H9 (cell line): ENCODE data around the gene FMN1. TPM values are rescaled to one million over a fixed set of nuclear protein-coding genes. Genes with fewer than 3 reads are reported as not detected.

ENCODE experiments used
- DNase-seq: peaks from one replicate; pipeline ENCODE4 v3.0.0-alpha.2; 2017
- H2AFZ ChIP-seq: one replicate; pipeline ENCODE4 v1.6.1; 2013; ENCODE audit warnings: mild to moderate bottlenecking, low read length, control low read depth, moderate library complexity
- H2AK5ac ChIP-seq: 2 replicates; pipeline ENCODE4 v1.6.1; 2013; ENCODE audit warnings: low read length, control low read depth, mixed read lengths; ENCODE audit not compliant: insufficient read length
- H2BK120ac ChIP-seq: one replicate; pipeline ENCODE4 v1.6.1; 2013; ENCODE audit warnings: low read depth, mild to moderate bottlenecking, low read length, control low read depth, inconsistent platforms; ENCODE audit not compliant: poor library complexity, severe bottlenecking
- H2BK12ac ChIP-seq: 2 replicates; pipeline ENCODE4 v1.6.1; 2013; ENCODE audit warnings: low read length, control low read depth, mixed read lengths, low read depth; ENCODE audit not compliant: insufficient read length
- H2BK15ac ChIP-seq: 2 replicates; pipeline ENCODE4 v1.6.1; 2013; ENCODE audit warnings: low read depth, low read length, control low read depth
- H2BK20ac ChIP-seq: one replicate; pipeline ENCODE4 v1.6.1; 2013; ENCODE audit warnings: low read depth, mild to moderate bottlenecking, low read length, control low read depth, inconsistent platforms; ENCODE audit not compliant: poor library complexity, severe bottlenecking
- H2BK5ac ChIP-seq: 2 replicates; pipeline ENCODE4 v1.6.1; 2013; ENCODE audit warnings: low read length, control low read depth, mixed read lengths; ENCODE audit not compliant: insufficient read length
- H3K14ac ChIP-seq: 2 replicates; pipeline ENCODE4 v1.6.1; 2013; ENCODE audit warnings: low read length, control low read depth; ENCODE audit not compliant: insufficient read depth
- H3K18ac ChIP-seq: 2 replicates; pipeline ENCODE4 v1.6.1; 2013; ENCODE audit warnings: low read depth, mild to moderate bottlenecking, mixed read lengths, low read length, control low read depth; ENCODE audit not compliant: insufficient read length
- H3K23ac ChIP-seq: 2 replicates; pipeline ENCODE4 v1.6.1; 2013; ENCODE audit warnings: low read length, control low read depth, mixed read lengths, low read depth; ENCODE audit not compliant: insufficient read length
- H3K23me2 ChIP-seq: 2 replicates; pipeline ENCODE4 v1.6.1; 2013; ENCODE audit warnings: low read depth, mild to moderate bottlenecking, mixed read lengths, low read length, control low read depth; ENCODE audit not compliant: insufficient read length, poor library complexity, severe bottlenecking
- H3K27ac ChIP-seq: 2 replicates; pipeline ENCODE4 v1.5.1; 2013; ENCODE audit warnings: low read length, control low read depth, mixed read lengths, low read depth; ENCODE audit not compliant: insufficient read length
- H3K27me3 ChIP-seq: 2 replicates; pipeline ENCODE4 v1.6.1; 2013; ENCODE audit warnings: low read length, control low read depth, inconsistent platforms; ENCODE audit not compliant: insufficient read depth
- H3K4ac ChIP-seq: 2 replicates; pipeline ENCODE4 v1.6.1; 2013; ENCODE audit warnings: low read depth, mild to moderate bottlenecking, control low read depth, inconsistent platforms, low read length, moderate library complexity
- H3K4me1 ChIP-seq: 2 replicates; pipeline ENCODE4 v1.6.1; 2013; ENCODE audit warnings: low read length, control low read depth, inconsistent platforms; ENCODE audit not compliant: insufficient read depth
- H3K4me2 ChIP-seq: 2 replicates; pipeline ENCODE4 v1.6.1; 2013; ENCODE audit warnings: low read length, control low read depth, mixed read lengths; ENCODE audit not compliant: insufficient read length, insufficient read depth
- H3K56ac ChIP-seq: 2 replicates; pipeline ENCODE4 v1.6.1; 2013; ENCODE audit warnings: low read depth, mild to moderate bottlenecking, mixed read lengths, low read length, control low read depth; ENCODE audit not compliant: insufficient read length
- H3K79me1 ChIP-seq: 2 replicates; pipeline ENCODE4 v1.6.1; 2013; ENCODE audit warnings: low read depth, mild to moderate bottlenecking, moderate library complexity, low read length, control low read depth, inconsistent platforms; ENCODE audit not compliant: insufficient read depth, poor library complexity, severe bottlenecking
- H3K79me2 ChIP-seq: 2 replicates; pipeline ENCODE4 v1.6.1; 2013; ENCODE audit warnings: low read length, control low read depth, inconsistent platforms; ENCODE audit not compliant: insufficient read depth
- H3K9ac ChIP-seq: 2 replicates; pipeline ENCODE4 v1.6.1; 2013; ENCODE audit warnings: low read length, control low read depth, mixed read lengths; ENCODE audit not compliant: insufficient read length; ENCODE audit errors: extremely low read depth
- H3K9me3 ChIP-seq: one replicate; pipeline ENCODE4 v1.6.1; 2013; ENCODE audit warnings: low read depth, low read length, inconsistent platforms; ENCODE audit not compliant: control insufficient read depth
- H3T11ph ChIP-seq: one replicate; pipeline ENCODE4 v1.6.1; 2013; ENCODE audit warnings: mild to moderate bottlenecking, low read length, control low read depth, inconsistent platforms
- H4K20me1 ChIP-seq: one replicate; pipeline ENCODE4 v1.6.1; 2013; ENCODE audit not compliant: control insufficient read depth, insufficient read length, insufficient read depth
- H4K5ac ChIP-seq: 2 replicates; pipeline ENCODE4 v1.6.1; 2013; ENCODE audit warnings: low read depth, mild to moderate bottlenecking, mixed read lengths, low read length, control low read depth; ENCODE audit not compliant: insufficient read length
- H4K8ac ChIP-seq: replicated peaks from 2 replicates; pipeline ENCODE4 v1.6.1; 2013; ENCODE audit warnings: low read length, control low read depth, mixed read lengths, low read depth; ENCODE audit not compliant: insufficient read length
- H4K91ac ChIP-seq: 2 replicates; pipeline ENCODE4 v1.6.1; 2013; ENCODE audit warnings: low read depth, mild to moderate bottlenecking, moderate library complexity, mixed read lengths, low read length, control low read depth; ENCODE audit not compliant: insufficient read length
- H3K27ac Mint-ChIP-seq, 3 experiments: 2 replicates in 2 of 3; 3 replicates in 1 of 3; pipeline ENCODE4 v1.8.0; 2020 to 2021; ENCODE audit warnings: mixed read lengths in 3 of 3, mild to moderate bottlenecking in 1 of 3, moderate library complexity in 1 of 3
- H3K27me3 Mint-ChIP-seq: 2 replicates; pipeline ENCODE4 v1.8.0; 2021; ENCODE audit warnings: low read depth, mild to moderate bottlenecking, moderate library complexity, mixed read lengths
- H3K36me3 Mint-ChIP-seq, 3 experiments: 2 replicates in 2 of 3; 3 replicates in 1 of 3; pipeline ENCODE4 v1.8.0; 2020 to 2021; ENCODE audit warnings: low read depth in 3 of 3, mixed read lengths in 3 of 3; ENCODE audit not compliant: insufficient read depth in 1 of 3
- H3K4me1 Mint-ChIP-seq, 2 experiments: 2 replicates each; pipeline ENCODE4 v1.8.0; 2020; ENCODE audit warnings: mixed read lengths in 2 of 2
- H3K4me3 Mint-ChIP-seq, 2 experiments: 2 replicates in 1 of 2; 3 replicates in 1 of 2; pipeline ENCODE4 v1.8.0; 2020 to 2021; ENCODE audit warnings: mild to moderate bottlenecking in 2 of 2, mixed read lengths in 2 of 2, moderate library complexity in 1 of 2
- H3K9me3 Mint-ChIP-seq, 2 experiments: 2 replicates in 1 of 2; 3 replicates in 1 of 2; pipeline ENCODE4 v1.8.0; 2020; ENCODE audit warnings: mild to moderate bottlenecking in 2 of 2, mixed read lengths in 2 of 2, moderate library complexity in 1 of 2
- CTCF ChIP-seq: fragments of 200-600 bp; sonication (generic); conservative IDR thresholded peaks from 3 replicates; pipeline ENCODE4 v1.8.0; 2021; ENCODE audit warnings: antibody characterized with exemption, mild to moderate bottlenecking
- WGBS: extraction: QIAGEN DNeasy Blood & Tissue Kit; methylation state at CpG from one replicate; pipeline ENCODE4 v1.1.7; 2013; ENCODE audit warnings: missing lambda C conversion rate, low lambda C conversion rate, mixed read lengths; ENCODE audit not compliant: insufficient read length; ENCODE audit errors: extremely low coverage; 5-methylcytosine and 5-hydroxymethylcytosine counted together
- total RNA-seq: library from RNA; stranded (reverse); gene quantifications from 2 replicates; pipeline ENCODE4 v1.2.1, GENCODE V29; 2021

FMN1 gene
- total RNA-seq, 1 experiment from 2014 or later = 1.9 TPM

DNA sequence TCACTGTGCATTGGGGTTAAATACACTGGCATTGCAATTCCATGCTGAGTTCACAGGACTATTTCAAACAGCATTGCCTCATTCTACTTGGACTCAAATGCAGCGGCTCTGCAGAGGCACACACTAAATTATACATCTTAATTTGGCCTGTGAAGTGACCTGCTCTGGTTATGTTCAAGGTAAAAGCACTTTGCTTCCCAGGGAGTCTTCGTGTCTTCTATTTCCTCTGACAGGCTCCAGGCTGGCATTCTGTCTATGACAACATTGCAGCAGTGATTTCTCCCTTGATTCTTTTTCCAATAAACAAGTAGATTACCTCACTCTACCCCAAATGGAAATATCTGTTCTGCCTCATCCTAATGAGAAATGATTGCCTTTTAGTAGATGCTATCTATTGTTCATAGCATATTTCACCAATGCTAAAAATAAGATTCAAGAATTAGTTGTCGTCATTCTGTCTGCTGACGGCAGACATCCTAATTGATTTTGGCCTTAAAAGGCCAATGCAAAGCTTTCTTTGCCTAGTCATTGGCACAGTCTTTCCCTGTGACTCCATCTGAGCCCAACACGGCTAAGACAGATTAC is 33.8 kb downstream of the FMN1 start:
- Histone ChIP-seq H2BK12ac (no peak overlapping the region), H3T11ph (no peak overlapping the region), H3K14ac (no peak overlapping the region), H2BK20ac (no peak overlapping the region), H3K18ac (no peak overlapping the region), H2AFZ (no peak overlapping the region), H3K9me3 (no peaks in the 10 kb centered on the region), H4K91ac (no peak overlapping the region), H3K4me1 (no peaks in the 10 kb centered on the region; the same call in 1 of the 2 replicates), H3K79me2 (no peaks in the 10 kb centered on the region), H3K4me2 (no peak overlapping the region), H3K27me3 (no peaks in the 10 kb centered on the region), H2AK5ac (no peak overlapping the region), H4K5ac (no peak overlapping the region), H3K4ac (no peak overlapping the region), H2BK120ac (no peak overlapping the region), H3K9ac (no peak overlapping the region), H3K27ac (no peak overlapping the region), H3K56ac (no peak overlapping the region), H3K79me1 (no peaks in the 10 kb centered on the region), H3K23ac (no peak overlapping the region), H3K23me2 (no peaks in the 10 kb centered on the region), H4K8ac (no peak overlapping the region), H2BK15ac (no peak overlapping the region), H2BK5ac (no peak overlapping the region), H4K20me1 (no peaks in the 10 kb centered on the region)
- Mint-ChIP-seq H3K4me3 (no peak overlapping the region), H3K27ac (no peak overlapping the region), H3K4me1 (no peaks in the 10 kb centered on the region), H3K36me3 (no peaks in the 10 kb centered on the region), H3K27me3 (no peaks in the 10 kb centered on the region), H3K9me3 (no peaks in the 10 kb centered on the region)
- no CpG with 5 or more reads among the region's 5 CpGs for WGBS
- DNase-seq = no peak
- no peak for TF ChIP-seq CTCF
